Gastrocnemius medialis (tissue), 4 donors: ENCODE data around the gene KRT85. TPM values are rescaled to one million over a fixed set of nuclear protein-coding genes. Genes with fewer than 3 reads are reported as not detected.

Experiments
- ATAC-seq, 2 donors: fragments of 150-250 bp; one replicate each; pipeline ENCODE4 v1.9.1; 2016
- DNase-seq, 2 donors: peaks; one replicate each; pipeline ENCODE4 v3.0.0-alpha.2; 2019
- H3K27ac ChIP-seq, 4 donors: fragments of 200-600 bp; sonication (generic); 1 replicate in 1 of 4; 2 replicates in 3 of 4; pipeline ENCODE4 v1.5.1; 2016 to 2018; ENCODE audit warnings: mild to moderate bottlenecking in 2 of 4, moderate library complexity in 1 of 4
- H3K27me3 ChIP-seq, 3 donors: fragments of 200-600 bp; sonication (generic) in 2 of 3; 1 replicate in 1 of 3; 2 replicates in 2 of 3; pipeline versions ENCODE4 v1.5.1 to v1.6.0; 2016 to 2019; ENCODE audit warnings: mild to moderate bottlenecking in 1 of 3, moderate library complexity in 1 of 3
- H3K36me3 ChIP-seq, 2 donors: fragments of 200-600 bp; sonication (generic) in 1 of 2; one replicate each; pipeline ENCODE4 v1.5.1; 2017 to 2018
- H3K4me1 ChIP-seq, 2 donors: fragments of 200-600 bp; sonication (generic) in 1 of 2; one replicate each; pipeline ENCODE4 v1.5.1; 2016 to 2017; ENCODE audit warnings: mild to moderate bottlenecking in 2 of 2
- H3K4me3 ChIP-seq, 4 donors: fragments of 200-600 bp; sonication (generic) in 3 of 4; 1 replicate in 1 of 4; 2 replicates in 3 of 4; pipeline ENCODE4 v1.5.1; 2016 to 2019; ENCODE audit warnings: mild to moderate bottlenecking in 2 of 4
- H3K9me3 ChIP-seq, 3 donors: fragments of 200-600 bp; sonication (generic) in 2 of 3; 1 replicate in 1 of 3; 2 replicates in 2 of 3; pipeline ENCODE4 v1.5.1; 2016 to 2019
- CTCF ChIP-seq, 5 experiments: fragments of 450-650 bp in 3 of 5; fragments of 200-600 bp in 2 of 5; sonication (generic) in 2 of 5; IDR thresholded peaks in 4 of 5; conservative IDR thresholded peaks in 1 of 5; 1 replicate in 4 of 5; 2 replicates in 1 of 5; pipeline ENCODE4 v1.5.1; 2016 to 2019; ENCODE audit warnings: antibody characterized with exemption in 5 of 5, mild to moderate bottlenecking in 3 of 5, moderate library complexity in 3 of 5
- POLR2A ChIP-seq, 2 donors: fragments of 450-650 bp; IDR thresholded peaks; one replicate each; pipeline ENCODE4 v1.6.1; 2017; ENCODE audit warnings: antibody characterized with exemption in 2 of 2, mild to moderate bottlenecking in 2 of 2, moderate library complexity in 2 of 2
- in situ Hi-C, 4 donors: fragments of 200-750 bp; cut with MboI; loops; one replicate each; pipeline versions ENCODE4 v1.15.0 to v1.8.0; 2017; ENCODE audit warnings: low sequenced_read_pairs in 4 of 4
- intact Hi-C: fragments of 100-400 bp; cut with DNase I; formaldehyde crosslinking; loops from one replicate; pipeline ENCODE4 v1.15.1; 2023; ENCODE audit warnings: low total_unique reads
- total RNA-seq, 4 donors: library from RNA; depleted of rRNA; stranded (reverse); fragments of >200 nt; gene quantifications; one replicate each; pipeline versions ENCODE4 v1.1.0 to v1.2.3, GENCODE V29; 2016

KRT85 gene
- total RNA-seq, 4 donors from 2014 or later = not detected

GRCh38 chr12:52381206-52381605, 13.9 kb upstream of the KRT85 start:
- DNase-seq (no peak), ATAC-seq (no peak)
- no peak overlapping the region for H3K4me3 ChIP-seq
- intact Hi-C loops (no loop called here), in situ Hi-C loops (loop anchor here in 1 of 4 donors (25.0 kb wide), 1 partner anchor 606 kb away; no protein-coding TSS in a partner anchor)
- no peak overlapping the region for H3K27ac ChIP-seq
- H3K4me1 ChIP-seq = no peaks in the 10 kb centered on the region
- H3K9me3 ChIP-seq = no peaks in the 10 kb centered on the region
- H3K27me3 ChIP-seq = no peaks in the 10 kb centered on the region
- no peaks in the 10 kb centered on the region for H3K36me3 ChIP-seq
- TF ChIP-seq POLR2A (IDR thresholded peaks at IDR 0.05) (no peak), CTCF (IDR thresholded peaks at IDR 0.05 in 4 of 5, conservative IDR thresholded peaks at IDR 0.05 in 1 of 5) (no peak)

- H3K27ac ChIP-seq = no peak overlapping the region
- H3K9me3 ChIP-seq = no peaks in the 10 kb centered on the region
- intact Hi-C loops = no loop called here
- no peaks in the 10 kb centered on the region for H3K27me3 ChIP-seq
- TF ChIP-seq CTCF (IDR thresholded peaks at IDR 0.05 in 4 of 5, conservative IDR thresholded peaks at IDR 0.05 in 1 of 5) = no peak
- TF ChIP-seq POLR2A (IDR thresholded peaks at IDR 0.05) = no peak
- H3K4me3 ChIP-seq = no peak overlapping the region
- in situ Hi-C loops = loop anchor here in 1 of 4 donors (25.0 kb wide), 1 partner anchor 607 kb away; no protein-coding TSS in a partner anchor
- DNase-seq = no peak
- no peaks in the 10 kb centered on the region for H3K4me1 ChIP-seq
- ATAC-seq = no peak
- no peaks in the 10 kb centered on the region for H3K36me3 ChIP-seq
These were observed 13.0 kb upstream of the KRT85 start for GRCh38 chr12:52380271-52380694.

- no peak for DNase-seq
- intact Hi-C loops = no loop called here
- Histone ChIP-seq H3K4me1 (no peaks in the 10 kb centered on the region), H3K9me3 (no peaks in the 10 kb centered on the region), H3K27ac (no peak overlapping the region), H3K4me3 (no peak overlapping the region), H3K27me3 (no peaks in the 10 kb centered on the region), H3K36me3 (no peaks in the 10 kb centered on the region)
- no peak for TF ChIP-seq CTCF (IDR thresholded peaks at IDR 0.05 in 4 of 5, conservative IDR thresholded peaks at IDR 0.05 in 1 of 5)
- TF ChIP-seq POLR2A (IDR thresholded peaks at IDR 0.05) = no peak
- ATAC-seq = no peak
- in situ Hi-C loops = loop anchor here in 2 of 4 donors (10.0 to 25.0 kb wide), 2 partner anchors 505 to 608 kb away; no protein-coding TSS in a partner anchor
These were observed 12.3 kb upstream of the KRT85 start for GRCh38 chr12:52379536-52379935.

- Histone ChIP-seq H3K4me1 (no peaks in the 10 kb centered on the region), H3K36me3 (no peaks in the 10 kb centered on the region), H3K9me3 (no peaks in the 10 kb centered on the region), H3K4me3 (no peak overlapping the region), H3K27me3 (no peaks in the 10 kb centered on the region), H3K27ac (no peak overlapping the region)
- no peak for TF ChIP-seq CTCF (IDR thresholded peaks at IDR 0.05 in 4 of 5, conservative IDR thresholded peaks at IDR 0.05 in 1 of 5)
- TF ChIP-seq POLR2A (IDR thresholded peaks at IDR 0.05) = no peak
- in situ Hi-C loops = loop anchor here in 2 of 4 donors (10.0 to 25.0 kb wide), 2 partner anchors 507 to 609 kb away; no protein-coding TSS in a partner anchor
- DNase-seq (no peak), ATAC-seq (no peak)
- intact Hi-C loops = no loop called here
These were observed 10.8 kb upstream of the KRT85 start for GRCh38 chr12:52378091-52378490.

GRCh38 chr12:52377266-52377665, 10.0 kb upstream of the KRT85 start:
- no peak for TF ChIP-seq POLR2A (IDR thresholded peaks at IDR 0.05)
- no peak for TF ChIP-seq CTCF (IDR thresholded peaks at IDR 0.05 in 4 of 5, conservative IDR thresholded peaks at IDR 0.05 in 1 of 5)
- H3K4me3 ChIP-seq = no peak overlapping the region
- no peaks in the 10 kb centered on the region for H3K9me3 ChIP-seq
- no peaks in the 10 kb centered on the region for H3K4me1 ChIP-seq
- intact Hi-C loops = no loop called here
- no peaks in the 10 kb centered on the region for H3K36me3 ChIP-seq
- in situ Hi-C loops = loop anchor here in 2 of 4 donors (10.0 to 25.0 kb wide), 2 partner anchors 508 to 610 kb away; no protein-coding TSS in a partner anchor
- ATAC-seq (no peak), DNase-seq (no peak)
- H3K27ac ChIP-seq = no peak overlapping the region
- no peaks in the 10 kb centered on the region for H3K27me3 ChIP-seq
